Stimulated activated CD4-positive, alpha-beta T cell treated with anti-CD3 and anti-CD28 coated beads, Interleukin-1b, Interleukin-23, amount 100 ng/mL, for 24 hours (primary cell): Measurements from ENCODE around the gene DOHH.
"Not testable (repeated sequence)": the region's sequence is repeated elsewhere in the genome, so short reads cannot be mapped to it uniquely, and the experiment has no call there.

ENCODE experiments used
- DNase-seq, 4 experiments: peaks; one replicate each; pipeline ENCODE4 v3.0.0-alpha.2; 2020; ENCODE audit warnings: low read depth in 4 of 4, low spot score in 1 of 4

DOHH gene

GRCh38 chr19:3535235-3535535, 34.7 kb upstream of the DOHH start:
- no peak for DNase-seq

- DNase-seq = no peak
Observed at GRCh38 chr19:3534375-3535234, 34.1 kb upstream of the DOHH start.

- no peak for DNase-seq
Observed at GRCh38 chr19:3533563-3534216, 33.2 kb upstream of the DOHH start.

- no peak for DNase-seq
Observed at GRCh38 chr19:3533033-3533432, 32.6 kb upstream of the DOHH start.

GRCh38 chr19:3532154-3532786, 31.8 kb upstream of the DOHH start:
- DNase-seq = no peak

GRCh38 chr19:3531716-3532115, 31.2 kb upstream of the DOHH start:
- DNase-seq = no peak

- DNase-seq = no peak
Observed at GRCh38 chr19:3530389-3530788, 29.9 kb upstream of the DOHH start.

- DNase-seq = not testable (repeated sequence)
Observed at GRCh38 chr19:3529299-3529698, 28.8 kb upstream of the DOHH start.

GRCh38 chr19:3528539-3529211, 28.2 kb upstream of the DOHH start:
- DNase-seq = no peak

- no peak for DNase-seq
Observed at GRCh38 chr19:3528080-3528479, 27.6 kb upstream of the DOHH start.

GRCh38 chr19:3527238-3527910, 26.9 kb upstream of the DOHH start:
- no peak for DNase-seq

GRCh38 chr19:3526507-3527237, 26.2 kb upstream of the DOHH start:
- no peak for DNase-seq

GRCh38 chr19:3524904-3525451, 24.5 kb upstream of the DOHH start:
- no peak for DNase-seq

GRCh38 chr19:3524078-3524842, 23.8 kb upstream of the DOHH start:
- no peak for DNase-seq

GRCh38 chr19:3523361-3524077, 23.0 kb upstream of the DOHH start:
- DNase-seq = no peak

- no peak for DNase-seq
Observed at GRCh38 chr19:3522421-3523360, 22.2 kb upstream of the DOHH start.

GRCh38 chr19:3521104-3521445, 20.6 kb upstream of the DOHH start:
- DNase-seq = no peak
